NCI-H2196 (cell line): ENCODE results near the gene ZBP1.

ENCODE experiments used
- DNase-seq: peaks from one replicate; lab custom pipeline; 2025; ENCODE audit not compliant: unreplicated experiment; lab: John Stamatoyannopoulos, UW

Gene ZBP1

DNA sequence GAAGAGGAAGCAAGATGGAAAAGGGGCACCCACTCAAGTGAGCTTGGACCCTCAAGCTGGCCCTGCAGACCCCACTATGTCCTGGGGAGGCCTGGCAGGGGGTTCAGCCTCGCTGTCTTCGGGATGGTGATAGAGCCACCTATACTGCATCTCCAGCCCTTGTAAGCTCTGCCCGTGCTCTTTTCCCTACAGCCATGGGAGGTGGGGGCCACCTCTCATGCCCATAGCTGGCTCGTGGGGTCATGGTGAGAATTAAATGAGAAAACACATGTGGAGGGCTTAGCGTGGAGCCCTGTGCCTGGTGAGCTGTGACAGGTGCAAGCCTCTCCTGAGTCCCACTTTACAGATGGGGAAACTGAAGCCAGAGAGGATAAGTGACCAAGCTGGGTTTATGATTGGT is 31.6 kb downstream of the ZBP1 start:
- DNase-seq = no peak

DNA sequence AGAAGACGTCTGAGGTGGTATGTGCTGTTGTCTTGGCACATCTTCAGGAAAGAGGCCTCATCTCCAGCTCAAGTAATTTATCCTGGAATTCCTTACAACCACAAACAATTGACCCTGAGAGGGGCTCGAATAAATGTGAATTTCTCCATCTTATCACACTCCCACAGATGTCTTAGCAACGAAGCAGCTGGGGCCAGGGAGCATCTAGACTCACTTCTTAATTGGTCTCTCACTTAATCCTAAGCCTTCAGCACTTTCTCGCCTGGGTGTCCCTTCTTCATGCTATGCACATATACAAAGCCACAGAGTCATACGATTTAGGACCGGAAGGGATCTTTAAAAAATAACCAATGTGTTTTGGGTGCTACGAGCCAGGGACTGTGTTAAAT is 32.2 kb downstream of the ZBP1 start:
- DNase-seq = no peak

DNA sequence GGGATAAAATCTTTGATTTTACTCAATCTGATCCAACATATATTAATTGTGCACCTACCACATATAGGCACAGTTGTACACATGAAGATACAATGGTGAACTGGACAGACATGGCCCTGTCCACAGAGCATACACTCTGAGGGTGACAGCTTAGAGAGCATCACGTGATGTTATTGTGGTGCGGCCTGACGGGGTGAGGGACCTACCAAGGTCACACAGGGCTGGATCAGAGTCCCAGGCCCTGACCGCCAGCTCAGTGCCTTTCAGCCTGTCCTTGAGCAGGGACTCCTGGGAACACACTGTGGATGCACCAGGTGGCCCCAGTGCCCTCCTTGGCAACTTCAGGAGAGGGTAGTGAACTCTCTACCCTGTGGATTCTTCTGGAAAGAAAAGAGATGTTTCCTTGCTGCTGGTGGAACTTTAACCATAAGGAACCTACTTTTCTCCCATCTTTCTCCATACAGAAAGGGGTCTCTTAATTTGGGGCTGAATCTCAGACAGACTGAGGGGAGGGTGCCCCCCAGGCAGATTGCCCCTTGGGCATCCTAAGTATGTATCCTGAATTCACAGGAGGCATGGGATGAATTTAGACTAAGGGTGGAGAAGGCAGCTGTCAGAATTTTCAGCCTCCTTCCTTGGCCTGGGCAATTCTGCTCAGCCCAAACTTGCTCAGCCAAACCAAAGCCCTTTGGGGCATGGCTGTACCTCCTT is 32.8 kb downstream of the ZBP1 start:
- DNase-seq = no peak

DNA sequence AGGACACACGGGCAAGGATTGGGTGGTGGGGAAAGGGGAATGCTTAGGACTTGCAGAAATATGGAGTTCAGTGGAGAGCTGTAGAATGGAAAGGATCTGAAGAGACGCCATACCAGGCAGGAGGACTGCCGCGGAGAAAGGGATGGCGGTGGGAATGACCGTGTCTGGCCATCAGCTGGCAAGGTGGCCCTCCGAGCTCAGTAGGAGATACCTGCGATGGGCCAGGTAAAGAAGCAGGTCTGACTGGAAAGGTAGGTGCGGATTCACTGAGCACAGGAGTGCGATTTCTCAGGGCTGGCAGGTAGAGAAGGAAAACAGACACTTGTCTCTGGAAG is 33.3 kb downstream of the ZBP1 start:
- DNase-seq = no peak

DNA sequence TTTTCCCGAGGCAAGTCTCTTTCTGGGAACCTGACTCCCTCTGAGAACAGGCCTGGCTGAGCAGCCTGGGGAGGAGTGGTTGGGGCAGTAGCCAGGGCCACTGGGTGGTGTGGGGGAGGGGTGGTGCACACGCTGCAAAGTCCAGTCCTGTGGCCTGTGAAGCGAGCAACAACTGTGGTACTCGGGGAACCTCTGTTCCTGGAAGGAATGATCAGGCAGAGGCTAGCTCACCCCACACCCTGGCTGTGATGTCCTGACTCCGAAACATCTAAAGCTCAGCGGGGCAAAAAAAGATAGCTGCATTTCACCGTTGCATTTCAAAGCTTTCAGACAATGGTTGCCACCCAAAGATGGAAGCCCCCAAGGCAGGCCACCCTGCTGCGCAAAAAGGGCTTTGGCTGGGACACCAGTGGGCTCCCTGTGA is 33.8 kb downstream of the ZBP1 start:
- DNase-seq = no peak

DNA sequence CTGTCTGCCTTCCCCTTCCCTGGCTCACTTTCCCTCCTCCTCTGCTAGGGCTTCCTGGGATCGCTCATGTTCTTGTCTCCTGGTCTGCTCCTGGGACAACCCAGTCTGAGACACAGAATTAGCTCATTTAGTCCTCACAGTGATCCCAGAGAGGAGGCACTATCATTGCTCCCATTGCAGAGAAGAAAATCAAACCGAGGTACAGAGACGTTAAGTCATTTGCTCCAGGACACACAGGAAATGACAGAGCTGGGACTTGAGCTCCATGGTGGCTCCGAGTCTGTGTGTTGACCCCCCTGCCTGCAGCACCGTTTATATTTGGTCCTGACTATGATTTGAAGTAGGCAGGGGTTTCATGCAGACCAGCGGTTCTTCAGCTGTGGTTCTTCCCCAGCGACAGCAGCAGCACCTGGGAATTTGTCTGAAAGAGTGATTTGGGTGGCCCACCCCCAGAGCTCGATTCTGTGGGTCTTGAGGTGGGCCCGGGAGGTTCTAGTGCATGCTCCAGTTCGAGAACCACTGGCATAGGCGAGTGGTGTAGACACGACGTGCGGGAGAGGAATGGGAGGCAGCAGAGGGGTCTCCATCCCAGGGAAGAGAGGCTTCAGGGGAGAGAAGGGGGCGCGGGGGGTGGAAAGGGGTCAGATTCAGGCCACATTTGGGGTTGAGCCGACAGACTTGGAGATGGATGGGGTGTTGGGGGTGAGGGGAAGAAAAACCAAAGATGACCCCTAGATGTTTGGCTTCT is 34.6 kb downstream of the ZBP1 start:
- DNase-seq = no peak

DNA sequence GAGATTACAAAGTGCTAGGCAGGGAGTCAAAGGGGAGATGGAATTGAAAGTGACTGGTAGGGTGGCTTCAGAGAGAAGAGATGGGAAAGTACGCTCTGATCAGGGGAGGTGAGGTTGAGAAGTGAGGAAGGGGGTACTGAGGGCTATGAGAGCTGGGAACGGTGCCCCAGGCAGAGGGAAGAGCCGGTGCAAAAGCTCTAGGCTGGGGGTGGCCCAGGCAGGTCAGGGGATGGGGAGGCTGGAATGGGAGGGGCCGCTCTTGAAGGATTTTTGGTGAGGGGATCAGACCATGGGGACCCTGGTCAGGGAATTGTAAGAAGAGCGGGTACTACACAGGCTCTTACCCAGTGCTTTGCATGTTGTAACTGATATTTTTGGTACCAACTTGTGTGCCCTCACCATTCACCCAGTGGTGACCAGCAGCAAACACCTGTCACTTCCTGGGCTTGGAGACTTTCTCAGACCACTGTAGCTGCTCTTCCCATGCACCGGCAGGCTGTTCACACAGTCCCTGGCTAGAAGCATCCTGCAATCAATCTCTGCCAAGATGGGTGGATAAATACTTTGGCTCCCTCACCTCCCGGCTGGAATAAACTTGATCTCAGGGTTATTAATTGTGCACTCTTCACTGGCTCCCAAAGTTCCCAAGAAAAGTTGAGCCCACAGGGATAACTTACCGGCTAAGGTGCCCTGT is 35.3 kb downstream of the ZBP1 start:
- DNase-seq = no peak

DNA sequence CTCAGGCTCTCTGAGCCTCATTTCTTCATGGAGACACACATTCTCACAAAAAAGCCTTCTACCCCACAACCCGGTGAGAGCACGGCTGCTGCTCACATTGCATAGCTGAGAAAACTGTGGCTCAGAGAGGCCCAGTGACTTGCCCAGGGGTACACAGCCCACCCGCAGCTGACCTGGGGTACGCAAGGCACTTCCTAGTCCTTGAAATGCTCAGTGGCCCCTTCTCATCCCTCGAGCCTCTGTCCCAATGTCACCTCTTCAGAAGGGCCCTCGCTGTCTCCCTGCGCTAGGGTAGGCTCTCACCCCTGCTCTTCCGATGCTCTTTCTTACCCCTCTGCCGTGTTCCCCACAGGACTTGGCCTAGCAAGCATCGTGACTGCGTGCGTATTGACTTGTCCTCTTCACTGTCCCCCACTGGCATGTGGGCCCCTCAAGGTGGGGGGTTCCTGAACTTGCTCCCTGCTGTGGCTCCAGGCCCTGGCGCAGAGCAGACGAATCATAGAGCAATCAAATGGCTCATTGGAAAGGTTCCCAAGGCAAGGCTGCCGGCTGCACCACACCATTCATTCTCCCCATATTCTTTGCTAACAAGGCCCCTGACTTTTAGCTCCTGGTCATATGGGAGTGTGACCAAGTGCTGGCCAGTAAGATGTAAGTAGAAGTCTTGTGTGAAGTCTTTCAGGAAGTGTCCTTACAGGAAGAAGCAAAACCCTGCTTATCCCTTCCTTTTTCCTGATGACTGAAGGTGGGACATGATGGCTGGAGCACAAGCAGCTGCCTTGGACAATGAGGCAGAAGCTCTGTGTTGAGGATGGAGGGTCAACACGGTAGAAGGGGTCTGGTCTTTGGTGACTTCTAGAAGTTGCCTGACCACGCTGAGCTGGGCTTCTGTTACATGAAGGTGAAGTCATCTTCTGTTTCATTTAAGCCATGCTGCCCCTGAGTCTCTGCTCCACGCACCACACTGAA is 36.7 kb downstream of the ZBP1 start:
- no peak for DNase-seq

DNA sequence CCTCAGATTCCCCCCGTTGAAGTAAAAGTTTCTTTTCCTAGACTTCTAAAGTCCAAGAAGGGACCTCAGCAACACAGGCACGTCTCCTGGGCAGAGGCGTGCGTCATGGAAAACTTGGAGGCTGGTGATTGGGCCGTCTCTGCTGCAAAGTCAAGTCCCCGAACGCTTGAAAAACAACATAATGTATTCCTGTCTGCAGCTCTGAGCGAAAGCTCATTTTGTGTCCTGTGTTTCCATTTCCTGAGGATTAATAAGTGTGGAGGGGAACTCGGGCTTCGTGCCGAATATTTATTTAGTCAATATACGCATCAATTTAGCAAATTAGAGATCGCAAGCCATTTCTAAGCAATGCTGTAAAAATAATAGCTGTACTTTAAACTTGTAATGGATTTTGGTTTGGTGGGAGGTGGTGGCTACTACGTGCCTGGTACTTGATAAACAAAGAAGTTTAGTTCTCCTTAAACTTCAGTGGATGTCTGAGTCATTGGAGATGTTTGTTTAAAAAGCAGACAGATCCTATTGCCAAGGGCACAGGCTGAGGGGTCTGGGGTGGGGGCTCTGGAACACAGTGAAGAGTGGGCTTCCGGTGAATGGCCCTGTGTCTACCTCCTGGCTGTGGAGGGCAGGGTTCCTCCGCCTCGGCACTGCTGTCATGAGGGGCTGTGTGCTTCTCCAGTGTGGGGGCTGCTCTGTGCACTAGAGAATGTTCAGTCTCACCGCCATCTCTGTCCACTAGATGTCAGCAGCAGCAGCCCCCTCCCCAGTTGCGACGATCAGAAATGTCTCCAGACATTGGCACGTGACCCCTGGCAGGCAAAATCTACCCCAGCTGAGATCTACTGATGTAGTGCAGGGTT is 37.6 kb downstream of the ZBP1 start:
- no peak for DNase-seq

DNA sequence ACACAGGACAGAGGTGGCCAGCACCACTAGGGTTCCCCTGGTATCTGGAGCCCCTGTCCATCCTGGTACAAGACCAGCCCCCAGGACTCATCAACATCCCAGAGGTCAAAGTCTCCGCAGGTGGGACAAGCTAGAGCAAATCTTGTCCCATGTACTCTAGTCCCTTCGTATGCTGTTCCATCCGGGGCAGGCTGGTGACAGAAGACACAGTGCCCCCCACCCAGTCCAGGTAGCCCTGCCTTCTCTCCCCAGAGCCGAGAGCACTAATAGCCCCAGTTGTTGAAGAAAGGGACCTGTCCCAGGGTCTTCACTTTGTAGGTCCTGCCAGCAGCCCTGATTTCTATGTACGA is 38.2 kb downstream of the ZBP1 start:
- DNase-seq = no peak

DNA sequence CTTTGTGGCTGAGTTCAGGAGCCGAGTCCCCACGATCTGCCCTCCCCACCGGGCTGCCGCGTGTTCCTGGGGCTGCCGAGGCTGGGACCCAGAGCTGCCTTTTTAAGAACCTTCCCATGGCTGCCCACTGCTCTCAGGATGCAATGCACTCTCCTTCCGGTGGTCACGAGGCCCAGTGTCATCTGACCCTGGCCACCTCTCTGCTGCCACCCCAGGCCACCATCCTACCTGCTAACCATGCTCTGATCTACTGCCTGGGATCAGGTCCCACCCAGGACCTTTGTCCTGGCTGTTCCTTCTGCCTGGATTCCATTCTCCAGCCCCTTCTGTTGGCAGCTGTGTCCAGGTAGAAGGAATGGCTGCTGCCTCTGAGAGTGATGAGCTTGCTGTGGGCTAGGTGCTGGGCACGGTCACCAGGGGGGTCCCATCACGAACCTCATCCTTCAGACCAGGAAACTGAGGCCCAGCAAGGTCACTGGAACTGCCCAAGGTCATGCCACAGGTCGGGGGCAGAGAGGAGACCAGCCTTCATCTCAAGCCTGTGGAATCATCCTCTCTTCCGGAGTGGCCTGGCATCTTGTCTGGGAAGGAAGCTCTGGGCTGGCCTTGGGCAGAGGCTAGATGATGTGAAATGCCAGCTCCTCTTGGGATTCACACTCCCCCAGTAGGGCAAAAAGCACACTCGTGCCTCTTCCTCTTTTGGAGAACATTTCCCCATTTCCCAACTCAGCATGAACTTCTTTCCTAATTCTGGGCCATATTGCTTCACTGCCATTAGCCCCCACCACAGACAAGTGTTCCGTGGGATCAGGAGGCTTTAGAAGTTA is 38.8 kb downstream of the ZBP1 start:
- DNase-seq = no peak

DNA sequence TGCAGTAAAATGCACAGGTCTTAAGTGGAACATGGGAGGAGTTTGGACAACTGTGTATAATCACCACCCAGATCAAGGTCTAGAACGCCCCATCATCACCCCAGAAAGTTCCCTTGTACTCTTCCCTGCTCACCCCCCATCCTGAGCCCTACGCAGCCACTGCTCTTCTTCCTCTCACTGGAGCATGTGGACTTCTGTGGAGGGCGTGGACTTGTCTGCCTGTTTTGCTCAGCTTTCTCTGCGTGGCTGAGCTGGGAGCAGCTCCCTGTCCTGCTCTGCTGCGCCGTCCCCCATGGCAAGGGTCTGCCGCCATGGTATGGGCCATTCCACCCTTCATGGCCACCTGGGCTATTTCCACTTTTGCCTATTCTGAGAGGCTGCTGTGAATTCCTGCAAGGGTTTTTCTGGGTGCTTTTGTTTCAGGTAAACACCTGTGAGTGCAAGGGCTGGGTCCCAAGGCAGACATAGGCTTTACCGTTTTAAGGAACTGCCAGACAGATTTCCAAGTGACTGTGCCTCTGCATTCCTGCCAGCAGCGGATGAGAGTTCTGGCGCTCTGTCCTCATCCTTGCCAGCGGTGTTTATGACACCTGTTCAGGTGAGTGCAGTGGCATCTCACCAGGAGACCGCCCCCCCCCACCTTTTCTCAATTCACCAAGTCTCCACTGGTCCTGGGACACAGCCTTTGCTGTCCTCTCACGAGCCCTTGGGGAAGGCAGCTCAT is 39.6 kb downstream of the ZBP1 start:
- no peak for DNase-seq

DNA sequence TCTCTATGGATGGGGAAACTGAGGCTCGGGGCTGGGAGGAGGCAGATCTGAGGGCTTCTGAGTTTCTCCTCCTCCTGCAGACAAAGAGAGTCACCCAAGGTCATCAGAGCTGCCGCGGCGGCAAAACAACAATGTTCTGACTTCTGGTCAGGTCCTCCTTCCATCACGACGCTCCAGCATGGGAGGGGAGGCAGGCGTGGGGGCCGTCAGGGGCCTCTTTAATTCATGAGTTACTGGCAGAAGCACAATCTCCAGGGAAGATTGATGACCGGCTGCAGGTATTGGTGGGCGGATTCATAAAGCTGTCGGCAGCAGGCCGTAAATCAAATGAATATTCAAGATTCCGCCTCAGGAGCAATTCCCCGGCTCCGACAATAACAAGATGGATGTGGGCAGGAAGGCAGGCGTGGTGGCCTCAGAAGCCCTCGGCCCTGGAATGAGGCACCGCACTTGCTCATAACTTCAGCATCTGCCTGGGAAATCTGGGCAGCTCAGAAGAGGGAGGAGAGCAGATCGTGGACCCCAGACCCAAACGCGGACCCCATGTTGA is 40.3 kb downstream of the ZBP1 start:
- DNase-seq = no peak

DNA sequence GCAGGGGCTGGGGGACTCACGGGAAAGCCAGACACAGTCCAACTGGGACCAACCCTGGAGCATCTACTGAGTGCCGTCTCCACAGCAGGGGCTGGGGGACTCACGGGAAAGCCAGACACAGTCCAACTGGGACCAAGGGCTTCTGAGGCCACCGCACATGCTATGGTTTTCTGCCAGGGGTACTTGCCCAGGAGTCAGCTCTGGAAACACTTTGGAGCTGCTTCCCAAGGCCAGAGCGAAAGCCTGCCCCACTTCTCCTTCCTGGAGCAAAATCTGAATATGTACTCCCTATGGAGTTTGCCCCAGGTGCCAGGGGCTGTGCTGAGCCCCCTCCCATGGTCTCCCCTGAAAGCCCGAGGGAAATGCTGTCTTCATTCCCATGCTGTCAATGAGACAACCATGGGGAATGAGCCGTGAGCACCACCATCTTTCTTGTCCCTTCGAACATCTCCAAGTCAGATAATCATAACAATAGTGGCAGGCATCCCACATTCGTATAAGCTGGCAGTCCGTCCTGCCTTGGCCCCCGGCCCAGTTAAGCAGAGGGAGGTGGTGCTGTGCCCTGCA is 40.8 kb downstream of the ZBP1 start:
- DNase-seq = no peak

DNA sequence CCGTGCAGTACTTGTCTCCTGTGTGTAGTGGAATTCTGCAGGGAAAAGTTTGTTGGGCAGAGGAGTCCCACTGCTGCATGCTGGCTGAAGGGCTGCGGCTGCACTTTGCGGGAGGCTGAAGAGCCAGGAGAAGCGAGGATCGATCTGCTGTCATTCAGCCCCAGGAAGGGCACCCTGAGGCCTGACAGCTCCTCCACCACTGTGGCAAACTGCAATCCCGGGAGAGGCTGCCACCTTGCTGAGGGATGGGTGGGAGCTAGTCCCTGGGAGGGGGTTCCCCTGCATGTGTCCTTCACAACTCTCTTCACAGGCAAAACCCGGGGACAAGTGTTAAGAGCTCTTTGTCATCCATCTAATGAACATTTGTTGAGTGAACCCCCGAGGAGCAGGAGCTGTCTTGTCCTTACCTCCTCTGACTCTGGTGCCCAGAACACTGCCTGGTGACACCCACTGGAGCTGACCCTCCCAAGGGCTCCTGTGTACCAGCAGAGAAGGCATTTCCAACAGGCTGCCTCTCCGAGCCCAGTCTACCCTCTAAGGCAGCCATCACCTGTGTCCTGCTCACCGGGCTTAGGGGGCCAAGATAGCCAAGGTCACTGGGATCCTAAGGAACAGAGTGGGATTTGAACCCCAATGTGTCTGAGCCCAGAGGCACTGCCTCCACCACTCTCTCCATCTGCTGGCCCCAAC is 41.6 kb downstream of the ZBP1 start:
- no peak for DNase-seq

DNA sequence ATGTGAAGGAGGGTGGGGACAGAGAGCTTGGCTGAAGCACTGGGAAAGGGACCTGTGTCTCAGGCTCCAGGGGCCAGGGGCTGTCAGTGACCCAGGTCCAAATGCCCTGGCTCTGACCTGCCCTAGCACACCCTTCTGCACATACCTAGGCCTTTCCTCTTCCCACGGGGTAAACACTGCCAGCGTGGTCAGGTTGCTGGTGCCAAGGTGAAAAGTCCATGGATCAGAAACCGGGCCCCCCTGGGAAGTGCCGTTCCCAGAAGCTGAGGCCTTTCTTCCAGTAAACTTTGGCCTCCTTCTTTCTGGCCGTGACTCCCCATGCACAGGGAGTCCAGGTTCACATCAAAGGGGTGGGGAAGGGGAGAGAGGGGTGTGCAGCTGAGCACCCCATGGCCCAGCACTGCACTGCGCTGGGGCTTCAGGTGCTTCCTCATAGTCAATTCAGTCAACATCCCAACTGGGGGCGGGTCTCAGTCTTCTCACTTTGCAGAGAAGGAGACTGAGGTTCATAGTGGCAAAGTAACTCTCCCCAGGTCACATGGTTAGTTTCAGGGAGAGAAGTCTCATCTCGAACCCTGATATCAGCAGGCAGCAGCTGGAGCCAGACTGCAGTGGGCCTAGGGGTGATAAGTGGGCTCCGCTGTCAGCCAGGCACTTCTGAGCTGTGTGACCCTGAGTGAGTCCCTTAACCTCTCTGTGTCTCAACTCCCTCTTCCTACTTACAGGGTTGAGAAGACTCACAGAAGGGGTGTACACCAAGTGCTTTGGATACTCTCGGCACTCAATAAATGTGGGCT is 42.3 kb downstream of the ZBP1 start:
- no peak for DNase-seq
